Measurements from ENCODE around the gene CCDC86. TPM values are rescaled to one million over a fixed set of nuclear protein-coding genes. Genes with fewer than 3 reads are reported as not detected.

Gene CCDC86
- total and polyA plus RNA-seq, 4 experiments from 2014 or later = 7.5 to 17.2 (median 11.0) TPM

DNA sequence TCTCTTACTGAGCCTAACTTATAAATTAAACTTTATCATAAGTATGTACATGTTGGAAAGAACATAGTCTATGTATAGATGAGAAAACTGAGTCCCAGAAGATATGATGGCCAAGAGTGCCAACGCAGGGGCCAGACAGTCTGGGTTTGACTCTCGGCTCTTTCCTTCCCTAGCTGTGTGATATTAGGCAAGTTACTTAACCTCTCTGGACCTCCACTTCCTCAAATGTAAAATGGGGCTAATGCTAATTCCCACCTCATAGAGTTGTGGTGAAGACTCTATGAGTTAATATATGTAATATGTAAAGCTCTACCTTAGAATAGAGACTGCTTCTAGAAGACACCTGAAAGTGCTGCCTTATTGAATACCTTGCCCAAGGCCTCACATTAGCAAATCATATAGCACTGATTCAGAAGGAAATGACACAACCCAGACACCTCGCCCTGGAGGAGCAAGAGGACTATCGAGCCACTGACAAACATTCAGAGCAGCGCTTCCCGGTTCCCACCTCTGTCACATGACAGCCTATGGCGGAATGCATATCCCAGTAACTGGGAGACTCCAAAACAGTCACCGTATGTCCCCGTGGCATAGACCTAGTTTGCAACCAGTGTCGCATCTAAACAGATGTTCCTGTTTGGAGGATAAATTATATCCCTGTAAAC is 11.3 kb upstream of the CCDC86 start:
- Mint-ChIP-seq H3K4me1 (peaks cover 0 to 3% (median 0%) of the 10 kb centered on the region in 4 donors), H3K4me3 (peak overlapping the region in 2 of 8 donors; percentile 63 to 78), H3K27me3 (peaks cover 3 to 8% of the 10 kb centered on the region in 2 donors), H3K27ac (peak overlapping the region in 3 of 7 donors; percentile 25 to 93 (median 83)), H3K36me3 (no peaks in the 10 kb centered on the region), H3K9me3 (no peaks in the 10 kb centered on the region)
- Histone ChIP-seq H3K9me3 (ENCODE audit: control insufficient read depth in 1 of 2, low read length in 2 of 2) (no peaks in the 10 kb centered on the region), H3K4me1 (ENCODE audit: insufficient read depth, low read length) (no peaks in the 10 kb centered on the region), H3K27me3 (ENCODE audit: insufficient read depth, low read length) (no peaks in the 10 kb centered on the region), H3K27ac (ENCODE audit: low read depth, low read length) (no peak overlapping the region), H3K4me3 (ENCODE audit: low read length in 2 of 2) (no peak overlapping the region), H3K36me3 (ENCODE audit: insufficient read depth, low read length) (no peaks in the 10 kb centered on the region)
- ChIA-PET CTCF (ENCODE audit: partially characterized antibody) (interaction anchor here (0.6 to 12.7 kb wide), 25 partner anchors 9 to 563 kb away, joined by 3 to 173 read pairs (median 6); partner anchors contain the start of genes CCDC86, CD6, PRPF19 and TMEM109), POLR2A (ENCODE audit: partially characterized antibody) (interaction anchor here (1.7 to 2.5 kb wide), 2 partner anchors 57 to 299 kb away, joined by 4 to 11 read pairs; no protein-coding TSS in a partner anchor)
- intact Hi-C loops (cut with micrococcal nuclease) = loop anchor here (1.0 kb wide), 6 partner anchors 57 to 555 kb away; no protein-coding TSS in a partner anchor
- no peak for DNase-seq

DNA sequence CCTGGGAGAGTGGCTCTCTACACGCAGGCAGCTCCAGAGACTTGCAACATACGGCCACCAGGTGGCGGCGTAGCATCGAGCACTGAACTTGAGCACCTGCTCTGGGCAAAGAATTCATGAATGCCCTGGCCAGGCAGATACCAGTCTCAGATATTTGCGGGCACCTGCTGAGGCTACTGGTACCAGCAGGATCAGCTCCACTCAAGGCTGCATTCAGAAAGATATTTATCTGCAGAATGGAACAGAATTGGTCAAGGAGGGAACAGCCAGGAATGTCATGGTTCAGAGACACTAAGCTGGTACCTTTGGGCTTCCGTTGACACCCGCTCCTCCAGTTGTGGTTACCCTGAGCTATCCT is 10.8 kb upstream of the CCDC86 start:
- Histone ChIP-seq H3K27ac (ENCODE audit: low read depth, low read length) (no peak overlapping the region), H3K27me3 (ENCODE audit: insufficient read depth, low read length) (no peaks in the 10 kb centered on the region), H3K36me3 (ENCODE audit: insufficient read depth, low read length) (no peaks in the 10 kb centered on the region), H3K4me3 (ENCODE audit: low read length in 2 of 2) (no peak overlapping the region), H3K4me1 (ENCODE audit: insufficient read depth, low read length) (no peaks in the 10 kb centered on the region), H3K9me3 (ENCODE audit: control insufficient read depth in 1 of 2, low read length in 2 of 2) (no peaks in the 10 kb centered on the region)
- H3K36me3 Mint-ChIP-seq = no peaks in the 10 kb centered on the region
- peak overlapping the region in 2 of 7 donors; percentile 83 to 93 for H3K27ac Mint-ChIP-seq
- peaks cover 0 to 3% (median 0%) of the 10 kb centered on the region in 4 donors for H3K4me1 Mint-ChIP-seq
- POLR2A ChIA-PET (ENCODE audit: partially characterized antibody) = interaction anchor here (1.7 to 2.5 kb wide), 2 partner anchors 57 to 298 kb away, joined by 4 to 11 read pairs; no protein-coding TSS in a partner anchor
- peaks cover 3 to 8% of the 10 kb centered on the region in 2 donors for H3K27me3 Mint-ChIP-seq
- CTCF ChIA-PET (ENCODE audit: partially characterized antibody) = interaction anchor here (0.6 to 12.7 kb wide), 28 partner anchors 9 to 562 kb away, joined by 3 to 173 read pairs (median 5); partner anchors contain the start of genes CCDC86, CD6, PRPF19 and TMEM109
- H3K4me3 Mint-ChIP-seq = peak overlapping the region in 2 of 8 donors; percentile 63 to 78
- intact Hi-C loops (cut with micrococcal nuclease) = loop anchor here (1.0 kb wide), 6 partner anchors 56 to 554 kb away; no protein-coding TSS in a partner anchor
- peak; percentile 68 to 77 (median 73) for DNase-seq
- no peaks in the 10 kb centered on the region for H3K9me3 Mint-ChIP-seq

DNA sequence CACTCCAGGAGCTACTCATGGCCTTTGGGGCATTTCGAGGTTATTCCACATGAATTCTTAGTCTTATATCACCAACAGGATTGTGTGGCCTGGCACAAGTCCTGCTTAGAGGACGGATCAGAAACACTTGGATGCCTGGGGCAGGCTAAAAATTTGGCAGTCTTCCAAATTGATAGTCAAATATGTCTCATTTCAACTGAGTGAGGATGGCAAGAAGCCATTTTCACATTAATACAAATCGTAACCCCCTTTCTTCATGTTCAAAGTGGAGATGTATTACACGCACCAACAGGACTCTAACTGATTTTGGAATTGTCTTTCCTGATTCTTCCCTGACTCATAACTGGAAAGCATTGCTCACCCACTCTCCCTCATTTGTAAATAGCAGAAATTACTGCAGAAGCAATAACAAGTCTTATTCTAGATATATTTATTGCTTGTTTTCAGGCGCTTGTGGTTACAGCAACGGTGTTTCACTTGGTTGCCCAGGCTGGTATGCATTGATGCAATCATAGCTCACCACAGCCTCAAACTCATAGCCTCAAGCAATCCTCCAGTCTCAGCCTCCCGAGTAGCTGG is 10.3 kb upstream of the CCDC86 start:
- no peaks in the 10 kb centered on the region for H3K9me3 ChIP-seq (ENCODE audit: control insufficient read depth in 1 of 2, low read length in 2 of 2)
- ChIA-PET POLR2A (ENCODE audit: partially characterized antibody) (interaction anchor here (1.7 to 2.5 kb wide), 2 partner anchors 56 to 298 kb away, joined by 4 to 11 read pairs; no protein-coding TSS in a partner anchor), CTCF (ENCODE audit: partially characterized antibody) (interaction anchor here (0.7 to 12.7 kb wide), 29 partner anchors 9 to 562 kb away, joined by 3 to 173 read pairs (median 5); partner anchors contain the start of genes CCDC86, CD6, PRPF19 and TMEM109)
- no peak for DNase-seq
- H3K4me3 ChIP-seq (ENCODE audit: low read length in 2 of 2) = no peak overlapping the region
- H3K4me1 Mint-ChIP-seq = peaks cover 0 to 3% (median 0%) of the 10 kb centered on the region in 4 donors
- H3K27me3 ChIP-seq (ENCODE audit: insufficient read depth, low read length) = no peaks in the 10 kb centered on the region
- no peaks in the 10 kb centered on the region for H3K36me3 ChIP-seq (ENCODE audit: insufficient read depth, low read length)
- no peaks in the 10 kb centered on the region for H3K9me3 Mint-ChIP-seq
- no peak overlapping the region for H3K27ac Mint-ChIP-seq
- no peak overlapping the region for H3K27ac ChIP-seq (ENCODE audit: low read depth, low read length)
- intact Hi-C loops (cut with micrococcal nuclease) = loop anchor here (1.0 kb wide), 6 partner anchors 56 to 554 kb away; no protein-coding TSS in a partner anchor
- H3K27me3 Mint-ChIP-seq = peaks cover 3 to 8% of the 10 kb centered on the region in 2 donors
- no peaks in the 10 kb centered on the region for H3K36me3 Mint-ChIP-seq
- no peaks in the 10 kb centered on the region for H3K4me1 ChIP-seq (ENCODE audit: insufficient read depth, low read length)
- no peak overlapping the region for H3K4me3 Mint-ChIP-seq

DNA sequence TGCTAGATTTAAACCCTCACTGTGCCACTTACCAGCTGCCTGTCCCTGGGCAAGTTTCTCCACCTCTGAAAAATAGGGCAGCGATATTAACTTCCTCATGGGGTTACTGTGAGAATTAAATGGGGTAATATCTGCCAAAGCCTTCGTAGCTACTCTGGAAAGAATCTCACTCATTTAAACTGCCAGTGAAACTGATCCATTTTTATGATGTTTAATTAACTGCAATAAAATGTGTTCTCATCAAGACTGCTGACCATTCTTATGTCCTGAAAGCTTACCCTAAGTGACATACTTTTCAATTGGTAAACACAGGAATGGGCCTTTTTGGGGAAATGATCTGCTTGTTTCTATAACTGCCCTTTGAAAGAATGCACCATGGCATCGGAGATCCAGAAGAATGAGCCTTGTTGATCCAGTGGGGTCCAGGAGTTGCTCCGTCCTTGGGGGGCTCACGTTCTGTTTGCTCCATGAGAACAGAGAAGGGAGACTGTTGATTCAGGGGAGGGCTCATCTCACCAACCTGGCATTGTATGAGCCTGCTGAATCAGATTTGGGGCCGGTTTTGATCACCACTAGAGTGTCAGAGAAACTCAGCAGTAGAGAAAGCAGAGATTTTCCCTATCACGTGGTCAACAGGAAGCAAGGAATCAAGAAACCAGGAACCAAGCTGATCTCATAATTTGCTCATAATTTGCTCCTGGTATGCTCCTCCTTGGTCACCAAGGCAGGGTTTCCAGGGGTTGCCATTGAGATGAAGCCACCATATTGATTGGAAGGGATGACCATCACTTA is 7.0 kb upstream of the CCDC86 start:
- Mint-ChIP-seq H3K4me1 (peaks cover 0 to 7% (median 3%) of the 10 kb centered on the region in 4 donors), H3K27ac (peak overlapping the region in 2 of 7 donors; percentile 5 to 19), H3K27me3 (peaks cover 3 to 6% of the 10 kb centered on the region in 2 donors), H3K4me3 (peak overlapping the region in 2 of 8 donors; percentile 4 to 39), H3K36me3 (no peaks in the 10 kb centered on the region), H3K9me3 (no peaks in the 10 kb centered on the region)
- Histone ChIP-seq H3K27ac (ENCODE audit: low read depth, low read length) (no peak overlapping the region), H3K27me3 (ENCODE audit: insufficient read depth, low read length) (no peaks in the 10 kb centered on the region), H3K36me3 (ENCODE audit: insufficient read depth, low read length) (no peaks in the 10 kb centered on the region), H3K4me3 (ENCODE audit: low read length in 2 of 2) (no peak overlapping the region), H3K4me1 (ENCODE audit: insufficient read depth, low read length) (no peaks in the 10 kb centered on the region), H3K9me3 (ENCODE audit: control insufficient read depth in 1 of 2, low read length in 2 of 2) (no peaks in the 10 kb centered on the region)
- intact Hi-C loops (cut with micrococcal nuclease) = no loop called here
- ChIA-PET CTCF (ENCODE audit: partially characterized antibody) (interaction anchor here (0.8 to 12.7 kb wide), 3 partner anchors 10 to 351 kb away, joined by 3 to 173 read pairs (median 4); no protein-coding TSS in a partner anchor), POLR2A (ENCODE audit: partially characterized antibody) (no interaction called here)
- no peak for DNase-seq

DNA sequence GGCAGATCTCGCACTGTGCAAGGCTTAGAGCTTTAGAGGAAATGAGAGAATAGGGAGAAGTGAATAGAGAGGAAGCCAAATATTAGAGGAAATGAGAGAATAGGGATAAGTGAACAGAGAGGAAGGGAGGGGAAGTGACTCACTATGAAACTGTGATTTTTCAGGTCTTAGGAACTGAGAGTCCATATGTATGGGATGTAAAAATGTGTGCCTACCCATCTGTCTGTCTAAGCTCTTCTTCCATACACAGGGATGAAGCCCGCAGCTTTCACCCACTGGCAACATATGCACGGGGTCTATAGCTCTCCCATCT is 6.4 kb upstream of the CCDC86 start:
- ChIA-PET CTCF (ENCODE audit: partially characterized antibody) (interaction anchor here (1.2 to 12.7 kb wide), 2 partner anchors 10 to 351 kb away, joined by 4 to 173 read pairs; no protein-coding TSS in a partner anchor), POLR2A (ENCODE audit: partially characterized antibody) (no interaction called here)
- peaks cover 3 to 6% of the 10 kb centered on the region in 2 donors for H3K27me3 Mint-ChIP-seq
- peak overlapping the region in 1 of 8 donors; percentile 39 for H3K4me3 Mint-ChIP-seq
- H3K4me1 ChIP-seq (ENCODE audit: insufficient read depth, low read length) = no peaks in the 10 kb centered on the region
- DNase-seq = no peak
- H3K36me3 ChIP-seq (ENCODE audit: insufficient read depth, low read length) = no peaks in the 10 kb centered on the region
- no peaks in the 10 kb centered on the region for H3K9me3 Mint-ChIP-seq
- no peaks in the 10 kb centered on the region for H3K9me3 ChIP-seq (ENCODE audit: control insufficient read depth in 1 of 2, low read length in 2 of 2)
- H3K27ac ChIP-seq (ENCODE audit: low read depth, low read length) = no peak overlapping the region
- H3K4me3 ChIP-seq (ENCODE audit: low read length in 2 of 2) = no peak overlapping the region
- H3K27me3 ChIP-seq (ENCODE audit: insufficient read depth, low read length) = no peaks in the 10 kb centered on the region
- intact Hi-C loops (cut with micrococcal nuclease) = no loop called here
- peak overlapping the region in 1 of 7 donors; percentile 19 for H3K27ac Mint-ChIP-seq
- H3K36me3 Mint-ChIP-seq = no peaks in the 10 kb centered on the region
- peaks cover 0 to 7% (median 4%) of the 10 kb centered on the region in 4 donors for H3K4me1 Mint-ChIP-seq

DNA sequence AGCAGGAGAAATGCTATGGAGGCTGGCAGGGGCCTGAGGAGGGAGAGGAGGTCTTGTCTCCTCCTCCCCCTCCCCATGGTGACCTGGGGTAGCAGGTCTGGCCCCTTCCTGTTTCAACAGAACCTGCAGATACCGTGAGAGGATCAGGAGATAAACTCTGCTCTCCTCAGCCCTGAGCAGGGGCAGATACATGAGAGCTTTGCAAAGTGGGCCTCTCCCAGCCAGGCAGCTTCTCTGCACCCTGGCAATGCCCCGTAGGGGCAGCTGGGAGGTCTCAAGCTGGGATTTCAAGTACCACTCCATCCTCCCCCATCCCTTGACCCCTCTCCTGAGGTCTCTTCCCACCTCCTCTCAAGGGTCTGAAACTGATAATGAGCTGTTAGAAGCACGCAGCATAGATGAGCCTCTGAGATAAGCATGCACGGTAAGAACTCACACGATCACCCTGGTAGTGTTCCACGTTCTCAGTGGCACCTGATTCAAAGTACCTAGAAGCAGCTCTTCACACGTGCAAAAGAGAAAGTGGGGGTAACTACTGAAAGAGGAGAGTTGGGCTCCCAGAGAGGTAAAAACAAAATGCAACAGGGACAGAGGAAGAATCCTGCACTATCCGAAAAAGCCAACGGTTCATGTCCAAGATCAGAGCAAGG is 4.9 kb upstream of the CCDC86 start:
- Mint-ChIP-seq H3K27ac (peak overlapping the region in 6 of 7 donors; percentile 57 to 76 (median 70)), H3K9me3 (peaks cover 0 to 3% (median 0%) of the 10 kb centered on the region in 8 donors), H3K27me3 (peaks cover 0 to 2% of the 10 kb centered on the region in 2 donors), H3K4me1 (peaks cover 6 to 18% (median 14%) of the 10 kb centered on the region in 4 donors), H3K36me3 (peaks cover 0 to 4% of the 10 kb centered on the region in 2 donors), H3K4me3 (peak overlapping the region in 2 of 8 donors; percentile 44 to 57)
- Histone ChIP-seq H3K4me3 (ENCODE audit: low read length in 2 of 2) (no peak overlapping the region), H3K36me3 (ENCODE audit: insufficient read depth, low read length) (no peaks in the 10 kb centered on the region), H3K27me3 (ENCODE audit: insufficient read depth, low read length) (no peaks in the 10 kb centered on the region), H3K4me1 (ENCODE audit: insufficient read depth, low read length) (peaks cover 11% of the 10 kb centered on the region), H3K27ac (ENCODE audit: low read depth, low read length) (no peak overlapping the region), H3K9me3 (ENCODE audit: control insufficient read depth in 1 of 2, low read length in 2 of 2) (no peaks in the 10 kb centered on the region)
- ChIA-PET POLR2A (ENCODE audit: partially characterized antibody) (interaction anchor here (0.8 to 1.1 kb wide), 2 partner anchors 35 to 77 kb away, joined by 3 to 4 read pairs; partner anchors contain the start of gene TMEM109), CTCF (ENCODE audit: partially characterized antibody) (interaction anchor here (1.1 to 1.3 kb wide), 2 partner anchors 50 to 62 kb away, joined by 3 to 6 read pairs; no protein-coding TSS in a partner anchor)
- intact Hi-C loops (cut with micrococcal nuclease) = no loop called here
- no peak for DNase-seq
